HL-60 (cell line): Measurements from ENCODE around the gene ARFGAP1.

ENCODE experiments used
- CTCF ChIP-seq: IDR thresholded peaks from one replicate; pipeline ENCODE4 v1.5.1; 2011; ENCODE audit warnings: low read length, control low read depth, inconsistent platforms; ENCODE audit not compliant: insufficient read depth
- GABPA ChIP-seq: IDR thresholded peaks from 2 replicates; pipeline ENCODE4 v1.6.1; 2012; ENCODE audit warnings: low read depth
- POLR2AphosphoS5 ChIP-seq: IDR thresholded peaks from 2 replicates; pipeline ENCODE4 v1.6.1; 2012; ENCODE audit warnings: low read depth
- REST ChIP-seq: IDR thresholded peaks from 2 replicates; pipeline ENCODE4 v1.6.1; 2012; ENCODE audit warnings: low read depth; ENCODE audit not compliant: insufficient replicate concordance
- SPI1 ChIP-seq: IDR thresholded peaks from 2 replicates; pipeline ENCODE4 v1.6.1; 2012; ENCODE audit warnings: low read depth, mild to moderate bottlenecking, borderline replicate concordance

- TF ChIP-seq CTCF = no peak
- no peak for TF ChIP-seq POLR2AphosphoS5
- TF ChIP-seq SPI1 = no peak
- TF ChIP-seq GABPA = no peak
- no peak for TF ChIP-seq REST
Observed at GRCh38 chr20:63278661-63279060, 6.0 kb downstream of the ARFGAP1 start.
